GM18870 (cell line): ENCODE results near the gene UBE2QL1.

Source experiments
- ATAC-seq: cut with Tn5 transposase; IDR thresholded peaks from one replicate; pipeline ENCODE4 v1.9.1; 2021; ENCODE audit warnings: moderate library complexity; ENCODE audit not compliant: unreplicated experiment

The UBE2QL1 gene

GRCh38 chr5:6522331-6522730 lies 73.7 kb downstream of the UBE2QL1 start:
- ATAC-seq: no peak

- ATAC-seq: no peak
Observed at GRCh38 chr5:6522923-6523322, 74.3 kb downstream of the UBE2QL1 start.

GRCh38 chr5:6525422-6525821 lies 76.8 kb downstream of the UBE2QL1 start:
- no peak for ATAC-seq

- no peak for ATAC-seq
Observed at GRCh38 chr5:6525910-6526309, 77.3 kb downstream of the UBE2QL1 start.

- ATAC-seq: no peak
Observed at GRCh38 chr5:6527749-6528455, 79.2 kb downstream of the UBE2QL1 start.

GRCh38 chr5:6535594-6535993 lies 86.9 kb downstream of the UBE2QL1 start:
- no peak for ATAC-seq

- no peak for ATAC-seq
Observed at GRCh38 chr5:6539060-6539459, 90.4 kb downstream of the UBE2QL1 start.

GRCh38 chr5:6540111-6540827 lies 91.6 kb downstream of the UBE2QL1 start:
- ATAC-seq: no peak

GRCh38 chr5:6541256-6542013 lies 92.8 kb downstream of the UBE2QL1 start:
- ATAC-seq: no peak

GRCh38 chr5:6542421-6543345 lies 94.0 kb downstream of the UBE2QL1 start:
- ATAC-seq: no peak

GRCh38 chr5:6543346-6543730 lies 94.7 kb downstream of the UBE2QL1 start:
- no peak for ATAC-seq

- no peak for ATAC-seq
Observed at GRCh38 chr5:6543830-6544560, 95.3 kb downstream of the UBE2QL1 start.
